Hepatocyte (in vitro differentiated cells): ENCODE data around the gene DCST2. TPM values are rescaled to one million over a fixed set of nuclear protein-coding genes. Genes with fewer than 3 reads are reported as not detected.
A peak's percentile ranks its signal among the peaks of the same experiment; 100 is the strongest.

ENCODE experiments used
- DNase-seq: peaks from one replicate; pipeline ENCODE4 v3.0.0-alpha.2; 2016; ENCODE audit warnings: low spot score
- H2AFZ ChIP-seq: fragments of 200-600 bp; sonication (generic); 2 replicates; pipeline ENCODE4 v1.6.0; 2016; ENCODE audit warnings: antibody characterized with exemption, mild to moderate bottlenecking
- H3K27ac ChIP-seq: fragments of 200-600 bp; sonication (generic); 2 replicates; pipeline ENCODE4 v1.5.1; 2016; ENCODE audit warnings: mild to moderate bottlenecking
- H3K27me3 ChIP-seq: fragments of 200-600 bp; sonication (generic); 2 replicates; pipeline ENCODE4 v1.6.1; 2016
- H3K36me3 ChIP-seq: fragments of 200-600 bp; sonication (generic); replicated peaks from 2 replicates; pipeline ENCODE4 v1.5.1; 2016; ENCODE audit warnings: low read depth; ENCODE audit not compliant: insufficient read depth
- H3K4me1 ChIP-seq: fragments of 200-600 bp; sonication (generic); 2 replicates; pipeline ENCODE4 v1.5.1; 2016; ENCODE audit warnings: mild to moderate bottlenecking, moderate library complexity; ENCODE audit not compliant: insufficient read depth
- H3K4me2 ChIP-seq: fragments of 200-600 bp; sonication (generic); 2 replicates; pipeline ENCODE4 v1.6.0; 2016
- H3K4me3 ChIP-seq: fragments of 200-600 bp; sonication (generic); 2 replicates; pipeline ENCODE4 v1.5.1; 2016; ENCODE audit warnings: mild to moderate bottlenecking
- H3K79me2 ChIP-seq: fragments of 200-600 bp; sonication (generic); 2 replicates; pipeline ENCODE4 v1.6.0; 2017; ENCODE audit warnings: mild to moderate bottlenecking
- H3K9me2 ChIP-seq: fragments of 200-600 bp; sonication (generic); replicated peaks from 2 replicates; pipeline ENCODE4 v1.6.0; 2017; ENCODE audit warnings: mild to moderate bottlenecking; ENCODE audit not compliant: insufficient read depth
- H3K9me3 ChIP-seq: fragments of 200-600 bp; sonication (generic); 2 replicates; pipeline ENCODE4 v1.5.1; 2016; ENCODE audit warnings: low read depth, mild to moderate bottlenecking
- H4K20me1 ChIP-seq: fragments of 200-600 bp; sonication (generic); 2 replicates; pipeline ENCODE4 v1.6.0; 2016; ENCODE audit warnings: mild to moderate bottlenecking; ENCODE audit not compliant: insufficient read depth, poor library complexity, severe bottlenecking
- CTCF ChIP-seq: fragments of 200-600 bp; sonication (generic); IDR thresholded peaks from 2 replicates; pipeline ENCODE4 v1.5.1; 2016; ENCODE audit warnings: antibody characterized with exemption, mild to moderate bottlenecking; ENCODE audit not compliant: poor library complexity
- EZH2 ChIP-seq: fragments of 200-600 bp; sonication (generic); IDR thresholded peaks from 2 replicates; pipeline ENCODE4 v1.6.1; 2016; ENCODE audit warnings: antibody characterized with exemption, mild to moderate bottlenecking, borderline replicate concordance
- EZH2phosphoT487 ChIP-seq: fragments of 200-600 bp; sonication (generic); IDR thresholded peaks from one replicate; pipeline ENCODE4 v1.6.1; 2018; ENCODE audit warnings: antibody characterized with exemption, mild to moderate bottlenecking, low read depth, moderate library complexity; ENCODE audit not compliant: unreplicated experiment, severe bottlenecking
- WGBS: methylation state at CpG from one replicate; pipeline ENCODE4 v1.1.6; 2016; ENCODE audit warnings: low lambda C conversion rate; ENCODE audit errors: missing lambda C conversion rate; 5-methylcytosine and 5-hydroxymethylcytosine counted together
- polyA plus RNA-seq: library from polyadenylated mRNA; unstranded; fragments of >200 nt; fragmentation: Nextera tagmentation; extraction: Ambion mirVana; gene quantifications from 2 replicates; pipeline ENCODE4 v1.2.1, GENCODE V29; 2016
- total RNA-seq: library from RNA; depleted of rRNA; stranded (reverse); fragments of >200 nt; gene quantifications from 2 replicates; pipeline ENCODE4 v1.2.3, GENCODE V29; 2014

Gene DCST2
- total and polyA plus RNA-seq, 2 experiments from 2014 or later = 0.47 to 1.6 TPM

- H3K36me3 ChIP-seq = no peaks in the 10 kb centered on the region
- peaks cover 17% of the 10 kb centered on the region for H3K4me1 ChIP-seq
- H3K27ac ChIP-seq = peak overlapping the region; percentile 98
- H3K27me3 ChIP-seq = no peaks in the 10 kb centered on the region
- peaks cover 45% of the 10 kb centered on the region for H3K79me2 ChIP-seq
- H3K9me3 ChIP-seq = no peaks in the 10 kb centered on the region
- H3K9me2 ChIP-seq = no peaks in the 10 kb centered on the region
- peak; percentile 99 for DNase-seq
- peak overlapping the region; percentile 51 for H2AFZ ChIP-seq
- WGBS = 0% methylated on average over 20 of the region's 38 CpGs
- peaks cover 10% of the 10 kb centered on the region for H4K20me1 ChIP-seq
- H3K4me3 ChIP-seq = peak overlapping the region; percentile 69
- TF ChIP-seq EZH2phosphoT487 (no peak), CTCF (peak; percentile 57)
- peak overlapping the region; percentile 95 for H3K4me2 ChIP-seq
These were observed 31.7 kb downstream of the DCST2 start for GRCh38 chr1:155001675-155002463.

GRCh38 chr1:155001425-155001674, 32.2 kb downstream of the DCST2 start:
- no peak for TF ChIP-seq EZH2phosphoT487
- no peak for TF ChIP-seq EZH2
- TF ChIP-seq CTCF = no peak
- DNase-seq = no peak
- H3K79me2 ChIP-seq = peaks cover 40% of the 10 kb centered on the region

GRCh38 chr1:155000726-155001424, 32.7 kb downstream of the DCST2 start:
- H3K4me1 ChIP-seq = peaks cover 13% of the 10 kb centered on the region
- H3K9me2 ChIP-seq = no peaks in the 10 kb centered on the region
- H3K79me2 ChIP-seq = peaks cover 35% of the 10 kb centered on the region
- peak overlapping the region; percentile 69 for H3K4me3 ChIP-seq
- peak overlapping the region; percentile 98 for H3K27ac ChIP-seq
- peaks cover 10% of the 10 kb centered on the region for H4K20me1 ChIP-seq
- no peaks in the 10 kb centered on the region for H3K36me3 ChIP-seq
- TF ChIP-seq EZH2 (peak; percentile 30), CTCF (peak; percentile 2), EZH2phosphoT487 (no peak)
- H3K4me2 ChIP-seq = peak overlapping the region; percentile 92
- peak; percentile 97 for DNase-seq
- H3K9me3 ChIP-seq = no peaks in the 10 kb centered on the region
- 2% methylated on average over 40 of the region's 43 CpGs for WGBS
- no peaks in the 10 kb centered on the region for H3K27me3 ChIP-seq
- H2AFZ ChIP-seq = peak overlapping the region; percentile 51

More at GRCh38 chr1:155001425-155001674, 32.2 kb downstream of the DCST2 start:
- Histone ChIP-seq H3K27ac (peak overlapping the region; percentile 98), H3K9me2 (no peaks in the 10 kb centered on the region), H3K36me3 (no peaks in the 10 kb centered on the region), H3K27me3 (no peaks in the 10 kb centered on the region), H4K20me1 (peaks cover 10% of the 10 kb centered on the region), H3K9me3 (no peaks in the 10 kb centered on the region), H3K4me3 (peak overlapping the region; percentile 69), H3K4me1 (peaks cover 17% of the 10 kb centered on the region), H3K4me2 (peak overlapping the region; percentile 92), H2AFZ (peak overlapping the region; percentile 51)
- WGBS = under 1% methylated on average over 11 of the region's 11 CpGs
